GM18858 (cell line): ENCODE results near the gene CCN6.

Experiments
- ATAC-seq: cut with Tn5 transposase; IDR thresholded peaks from one replicate; pipeline ENCODE4 v1.9.1; 2021; ENCODE audit not compliant: unreplicated experiment

CCN6 gene

DNA sequence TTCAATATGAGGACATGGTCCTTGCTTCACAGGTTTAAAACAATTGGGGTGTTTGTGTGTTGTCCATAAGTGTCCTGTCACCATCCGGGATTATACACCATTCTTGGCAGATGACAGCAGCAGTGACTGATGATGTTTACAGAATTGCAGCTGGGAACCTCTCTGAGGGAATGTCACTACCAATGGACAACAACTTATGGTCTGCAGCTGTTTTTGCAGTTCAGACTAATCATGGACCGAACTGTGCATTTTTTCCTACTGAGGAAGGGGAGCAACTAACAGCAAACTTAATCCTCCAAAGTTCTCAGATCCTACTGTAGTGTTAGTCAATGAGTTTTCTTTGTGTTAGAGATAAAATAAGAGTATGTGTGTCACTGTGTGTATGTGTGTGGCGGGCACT, 59.5 kb downstream of the CCN6 start:
- no peak for ATAC-seq

GRCh38 chr6:112113918-112114317, 60.0 kb downstream of the CCN6 start:
- ATAC-seq = no peak

DNA sequence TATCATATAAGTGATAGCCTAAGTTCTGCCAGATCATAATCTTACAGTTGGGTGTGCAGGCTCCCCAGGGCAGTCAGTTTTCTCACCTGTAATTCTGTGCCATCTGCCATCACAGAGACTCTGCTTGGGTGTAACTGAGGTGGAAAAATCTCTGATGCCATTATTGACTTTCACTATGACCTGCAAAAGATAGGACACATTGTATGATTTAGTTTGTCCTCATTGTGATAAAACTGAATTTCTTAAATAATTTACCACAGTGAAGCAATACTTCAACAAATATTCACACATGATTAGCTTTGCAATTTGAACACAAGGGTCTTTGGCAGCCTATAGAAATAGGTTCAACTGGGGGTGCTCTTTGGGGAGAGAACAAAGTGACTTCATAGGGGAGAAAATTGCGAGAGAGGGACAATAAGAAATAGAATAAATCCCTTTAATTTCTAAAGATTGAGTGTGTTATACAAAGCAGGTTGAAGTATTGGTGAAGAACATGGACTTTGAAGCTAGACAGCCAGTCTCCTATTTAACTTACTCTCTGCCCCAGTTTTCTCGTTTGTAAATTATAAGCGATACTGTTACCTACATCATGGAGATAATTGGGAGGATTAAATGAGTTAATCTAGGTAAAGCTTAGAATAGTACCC, 60.8 kb downstream of the CCN6 start:
- no peak for ATAC-seq

GRCh38 chr6:112116221-112116620, 62.3 kb downstream of the CCN6 start:
- no peak for ATAC-seq

- ATAC-seq = no peak
These were observed 63.6 kb downstream of the CCN6 start for GRCh38 chr6:112117554-112117953.

- no peak for ATAC-seq
These were observed 64.1 kb downstream of the CCN6 start for GRCh38 chr6:112118034-112118433.
